PC-3 (cell line): ENCODE results near the gene HAUS7. TPM values are rescaled to one million over a fixed set of nuclear protein-coding genes. Genes with fewer than 3 reads are reported as not detected.

ENCODE experiments used
- ATAC-seq: fragments of 200-7000 bp; cut with Tn5 transposase; 2 replicates; pipeline ENCODE4 v1.9.1; 2020; ENCODE audit warnings: mild to moderate bottlenecking, moderate library complexity
- BruUV-seq: library from RNA; stranded (reverse); fragments of 400-500 nt; replicated peaks from 2 replicates; lab custom pipeline; 2021; lab: Mats Ljungman, UMichigan
- CTCF ChIA-PET: fragments of 300-600 bp; sonication (Branson Sonifier 250); formaldehyde crosslinking; loops from one replicate; lab custom pipeline; 2022; ENCODE audit warnings: antibody characterized with exemption; lab: Charles Lee
- POLR2A ChIA-PET: fragments of 300-600 bp; sonication (Branson Sonifier 250); formaldehyde crosslinking; loops from one replicate; lab custom pipeline; 2022; ENCODE audit warnings: antibody characterized with exemption; ENCODE audit not compliant: unreplicated experiment; lab: Charles Lee
- DNase-seq: peaks from one replicate; pipeline ENCODE4 v3.0.0-alpha.2; 2015
- H2AFZ ChIP-seq: fragments of 300-600 bp; sonication (generic); 2 replicates; pipeline ENCODE4 v1.6.0; 2016; ENCODE audit warnings: antibody characterized with exemption, low read length
- H3F3A ChIP-seq: fragments of 300-600 bp; sonication (generic); one replicate; pipeline ENCODE4 v1.6.0; 2017; ENCODE audit warnings: antibody characterized with exemption, low read length, control low read depth, mild to moderate bottlenecking; ENCODE audit not compliant: unreplicated experiment
- H3K27ac ChIP-seq: fragments of 300-600 bp; sonication (generic); 2 replicates; pipeline ENCODE4 v1.5.1; 2016; ENCODE audit warnings: mild to moderate bottlenecking, low read length
- H3K27me3 ChIP-seq: fragments of 300-600 bp; sonication (generic); 2 replicates; pipeline ENCODE4 v1.6.1; 2016; ENCODE audit warnings: low read length, mixed read lengths
- H3K36me3 ChIP-seq: fragments of 300-600 bp; sonication (generic); 2 replicates; pipeline ENCODE4 v1.6.1; 2016; ENCODE audit warnings: low read depth, mixed run types, low read length, mixed read lengths
- H3K4me1 ChIP-seq: fragments of 300-600 bp; sonication (generic); 2 replicates; pipeline ENCODE4 v1.5.1; 2016; ENCODE audit warnings: low read length; ENCODE audit not compliant: insufficient read depth
- H3K4me2 ChIP-seq: fragments of 300-600 bp; sonication (generic); 2 replicates; pipeline ENCODE4 v1.6.0; 2016; ENCODE audit warnings: low read length
- H3K4me3 ChIP-seq: fragments of 300-600 bp; sonication (generic); 2 replicates; pipeline ENCODE4 v1.5.1; 2016; ENCODE audit warnings: mild to moderate bottlenecking, low read length, mixed read lengths
- H3K79me2 ChIP-seq: fragments of 300-600 bp; sonication (generic); 2 replicates; pipeline ENCODE4 v1.6.1; 2017; ENCODE audit warnings: low read length, mixed read lengths
- H3K9ac ChIP-seq: fragments of 300-600 bp; sonication (generic); 2 replicates; pipeline ENCODE4 v1.6.0; 2016; ENCODE audit warnings: mild to moderate bottlenecking, low read length
- H3K9me2 ChIP-seq: fragments of 300-600 bp; sonication (generic); replicated peaks from 2 replicates; pipeline ENCODE4 v1.6.1; 2016; ENCODE audit warnings: mixed run types, low read length, mixed read lengths
- H3K9me3 ChIP-seq: fragments of 300-600 bp; sonication (generic); 2 replicates; pipeline ENCODE4 v1.6.1; 2016; ENCODE audit warnings: low read length, mixed read lengths
- H4K20me1 ChIP-seq: fragments of 300-600 bp; sonication (generic); 2 replicates; pipeline ENCODE4 v1.6.1; 2016; ENCODE audit warnings: low read length, mixed read lengths
- CTCF ChIP-seq: fragments of 300-600 bp; sonication (generic); conservative IDR thresholded peaks from 2 replicates; pipeline ENCODE4 v1.5.1; 2017; ENCODE audit warnings: antibody characterized with exemption, low read depth, mild to moderate bottlenecking, low read length
- EZH2 ChIP-seq: fragments of 300-600 bp; sonication (generic); IDR thresholded peaks from one replicate; pipeline ENCODE4 v1.6.1; 2017; ENCODE audit warnings: antibody characterized with exemption, mild to moderate bottlenecking, low read length; ENCODE audit not compliant: unreplicated experiment
- EZH2phosphoT487 ChIP-seq: fragments of 300-600 bp; sonication (generic); IDR thresholded peaks from 2 replicates; pipeline ENCODE4 v1.6.1; 2018; ENCODE audit warnings: mild to moderate bottlenecking, antibody characterized with exemption, low read length, borderline replicate concordance
- intact Hi-C: fragments of 100-400 bp; cut with micrococcal nuclease; formaldehyde crosslinking; loops from 2 replicates; pipeline ENCODE4 v1.9.0; 2023
- total RNA-seq: library from RNA; depleted of rRNA; stranded (reverse); fragments of >200 nt; gene quantifications from 2 replicates; pipeline ENCODE4 v1.2.3, GENCODE V29; 2014

Gene HAUS7
- total RNA-seq, 1 experiment from 2014 or later = 46.0 TPM

GRCh38 chrX:153407736-153408135 is 62.6 kb downstream of the HAUS7 start:
- TF ChIP-seq CTCF (no peak), EZH2 (no peak), EZH2phosphoT487 (no peak)
- intact Hi-C loops = no loop called here
- no peak overlapping the region for H3K4me2 ChIP-seq
- H3K9me2 ChIP-seq = no peaks in the 10 kb centered on the region
- H3K27ac ChIP-seq = no peak overlapping the region
- ChIA-PET CTCF (no interaction called here), POLR2A (no interaction called here)
- H3K4me1 ChIP-seq = no peaks in the 10 kb centered on the region
- no peak overlapping the region for H3K9ac ChIP-seq
- H3K36me3 ChIP-seq = no peaks in the 10 kb centered on the region
- BruUV-seq = no TSS peak
- H3K79me2 ChIP-seq = no peaks in the 10 kb centered on the region
- peaks cover 42% of the 10 kb centered on the region for H3K27me3 ChIP-seq
- H3K4me3 ChIP-seq = no peak overlapping the region
- DNase-seq = no peak
- H3K9me3 ChIP-seq = no peaks in the 10 kb centered on the region
- no peaks in the 10 kb centered on the region for H3F3A ChIP-seq
- no peaks in the 10 kb centered on the region for H4K20me1 ChIP-seq
- H2AFZ ChIP-seq = no peak overlapping the region
- no peak for ATAC-seq

DNA sequence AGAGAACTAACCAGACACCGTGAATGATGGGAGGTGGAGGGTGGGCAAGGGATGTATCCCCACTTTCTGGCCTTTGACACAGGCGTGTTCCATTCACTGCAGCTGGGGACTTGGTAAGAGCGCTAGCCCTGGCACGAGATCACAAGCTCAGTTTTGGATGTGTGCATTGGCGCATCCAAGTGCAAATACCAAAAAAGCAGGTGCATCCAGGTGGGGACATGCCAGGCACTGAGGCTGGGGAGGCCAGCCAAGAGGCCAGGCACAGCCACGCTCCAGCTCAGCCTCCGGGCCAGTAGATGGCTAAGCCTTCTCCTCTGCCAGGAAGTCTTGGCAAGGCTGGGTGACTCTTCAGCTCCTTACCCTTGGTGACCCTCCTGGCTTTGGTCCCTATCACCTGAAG is 63.5 kb downstream of the HAUS7 start:
- BruUV-seq = no TSS peak
- ChIA-PET CTCF (no interaction called here), POLR2A (no interaction called here)
- ATAC-seq (no peak), DNase-seq (no peak)
- Histone ChIP-seq H4K20me1 (no peaks in the 10 kb centered on the region), H3K79me2 (no peaks in the 10 kb centered on the region), H3K9ac (no peak overlapping the region), H3K4me1 (no peaks in the 10 kb centered on the region), H3K27ac (no peak overlapping the region), H3K4me2 (no peak overlapping the region), H3F3A (no peaks in the 10 kb centered on the region), H2AFZ (no peak overlapping the region), H3K9me3 (no peaks in the 10 kb centered on the region), H3K36me3 (no peaks in the 10 kb centered on the region), H3K27me3 (peaks cover 36% of the 10 kb centered on the region), H3K4me3 (no peak overlapping the region), H3K9me2 (no peaks in the 10 kb centered on the region)
- intact Hi-C loops = no loop called here
- TF ChIP-seq EZH2 (no peak), CTCF (no peak), EZH2phosphoT487 (no peak)

GRCh38 chrX:153406011-153406410 is 64.4 kb downstream of the HAUS7 start:
- no peak overlapping the region for H2AFZ ChIP-seq
- H4K20me1 ChIP-seq = no peaks in the 10 kb centered on the region
- H3K4me1 ChIP-seq = no peaks in the 10 kb centered on the region
- H3K9ac ChIP-seq = no peak overlapping the region
- H3K4me3 ChIP-seq = no peak overlapping the region
- H3K79me2 ChIP-seq = no peaks in the 10 kb centered on the region
- intact Hi-C loops = no loop called here
- no peak for TF ChIP-seq CTCF
- TF ChIP-seq EZH2phosphoT487 = no peak
- no peak for TF ChIP-seq EZH2
- ChIA-PET POLR2A (no interaction called here), CTCF (no interaction called here)
- no peaks in the 10 kb centered on the region for H3F3A ChIP-seq
- BruUV-seq = no TSS peak
- no peak for DNase-seq
- no peak overlapping the region for H3K27ac ChIP-seq
- peaks cover 27% of the 10 kb centered on the region for H3K27me3 ChIP-seq
- H3K36me3 ChIP-seq = no peaks in the 10 kb centered on the region
- no peak for ATAC-seq
- H3K9me2 ChIP-seq = no peaks in the 10 kb centered on the region
- no peak overlapping the region for H3K4me2 ChIP-seq
- H3K9me3 ChIP-seq = no peaks in the 10 kb centered on the region
